Testis (tissue), 3 donors: Measurements from ENCODE around the gene NPAS2. TPM values are rescaled to one million over a fixed set of nuclear protein-coding genes. Genes with fewer than 3 reads are reported as not detected.

Source experiments
- DNase-seq: peaks from one replicate; pipeline ENCODE4 v3.0.0-alpha.2; 2019
- H3K27ac ChIP-seq, 2 donors: fragments of 200-600 bp; sonication (generic); one replicate each; pipeline ENCODE4 v1.5.1; 2019
- H3K27me3 ChIP-seq: fragments of 200-600 bp; sonication (generic); one replicate; pipeline ENCODE4 v1.5.1; 2019
- H3K36me3 ChIP-seq: fragments of 200-600 bp; sonication (generic); one replicate; pipeline ENCODE4 v1.5.1; 2017; ENCODE audit warnings: low read depth; ENCODE audit errors: missing control alignments
- H3K4me1 ChIP-seq: fragments of 200-600 bp; sonication (generic); one replicate; pipeline ENCODE4 v1.5.1; 2019
- H3K4me3 ChIP-seq, 2 donors: fragments of 200-600 bp; sonication (generic); one replicate each; pipeline ENCODE4 v1.5.1; 2017 to 2019
- H3K9me3 ChIP-seq: fragments of 200-600 bp; sonication (generic); one replicate; pipeline ENCODE4 v1.5.1; 2017
- POLR2A ChIP-seq: fragments of 450-650 bp; IDR thresholded peaks from one replicate; pipeline ENCODE4 v1.6.1; 2017; ENCODE audit warnings: antibody characterized with exemption, mild to moderate bottlenecking, moderate library complexity
- WGBS, 2 donors: methylation state at CpG; one replicate each; pipeline ENCODE4 v1.1.5; 2018; 5-methylcytosine and 5-hydroxymethylcytosine counted together
- intact Hi-C: fragments of 100-400 bp; cut with DNase I; formaldehyde crosslinking; loops from one replicate; pipeline ENCODE4 v1.15.1; 2023; ENCODE audit warnings: low total_unique reads
- polyA plus RNA-seq: library from polyadenylated mRNA; stranded (reverse); fragments of 350-450 nt; fragmentation: Illumina TruSeq; extraction: RNeasy Lipid Tissue Mini Kit (QIAGEN cat#74804); gene quantifications from one replicate; pipeline ENCODE4 v1.2.3, GENCODE V29; 2014; ENCODE audit warnings: low read depth, low replicate concordance; ENCODE audit not compliant: insufficient read depth
- total RNA-seq, 2 donors: library from RNA; depleted of rRNA; stranded (reverse); fragments of >200 nt; gene quantifications; one replicate each; pipeline ENCODE4 v1.2.3, GENCODE V29; 2016
- TF ChIP-seq, protein P1 (sequence below), 3 experiments: fragments of 450-650 bp in 2 of 3; fragments of 200-600 bp in 1 of 3; sonication (generic) in 1 of 3; IDR thresholded peaks; one replicate each; pipeline ENCODE4 v1.5.1; 2016 to 2019; ENCODE audit warnings: antibody characterized with exemption in 3 of 3, mild to moderate bottlenecking in 2 of 3, moderate library complexity in 1 of 3

Gene NPAS2
- total and polyA plus RNA-seq, 3 donors from 2014 or later = 20.4 to 64.2 (median 46.7) TPM

DNA sequence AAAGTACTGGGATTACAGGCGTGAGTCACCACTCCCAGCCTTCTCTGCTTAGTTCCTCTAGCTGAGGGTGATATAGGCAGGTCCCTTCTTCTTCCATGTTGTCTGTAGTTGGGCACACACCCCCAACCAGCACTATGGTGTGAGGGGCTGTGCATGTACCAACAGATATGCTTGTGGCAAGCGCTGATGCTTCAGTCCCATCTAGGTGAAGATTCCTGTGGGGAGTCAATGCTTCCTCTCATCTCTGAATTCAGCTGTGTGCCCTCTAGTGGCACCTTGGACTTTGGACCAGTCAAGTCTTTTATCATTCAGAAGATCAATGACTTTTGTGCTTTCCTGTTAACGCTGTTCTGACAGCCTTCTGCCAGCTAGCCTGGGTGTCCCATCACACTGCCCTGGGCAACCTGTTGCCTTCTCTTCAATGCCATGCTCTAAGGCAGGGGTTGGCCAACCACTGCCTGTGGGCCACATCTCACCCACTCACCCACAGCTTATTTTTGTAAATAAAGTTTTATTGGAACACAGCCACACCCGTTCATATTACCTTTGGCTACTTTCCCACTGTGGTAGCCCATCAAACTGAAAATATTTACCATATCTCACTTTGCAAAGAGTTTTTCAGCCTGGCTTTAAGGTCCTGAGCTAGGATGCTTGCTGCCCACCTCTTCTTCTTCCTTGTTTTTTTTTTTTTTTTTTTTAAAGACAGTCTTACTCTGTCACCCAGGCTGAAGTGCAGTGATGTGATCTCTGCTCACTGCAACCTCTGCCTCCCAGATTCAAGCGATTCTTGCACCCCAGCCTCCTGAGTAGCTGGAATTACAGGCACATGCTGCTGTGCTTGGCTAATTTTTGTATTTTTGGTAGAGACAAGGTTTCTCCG is 51.0 kb downstream of the NPAS2 start:
- TF ChIP-seq, protein P1, sequence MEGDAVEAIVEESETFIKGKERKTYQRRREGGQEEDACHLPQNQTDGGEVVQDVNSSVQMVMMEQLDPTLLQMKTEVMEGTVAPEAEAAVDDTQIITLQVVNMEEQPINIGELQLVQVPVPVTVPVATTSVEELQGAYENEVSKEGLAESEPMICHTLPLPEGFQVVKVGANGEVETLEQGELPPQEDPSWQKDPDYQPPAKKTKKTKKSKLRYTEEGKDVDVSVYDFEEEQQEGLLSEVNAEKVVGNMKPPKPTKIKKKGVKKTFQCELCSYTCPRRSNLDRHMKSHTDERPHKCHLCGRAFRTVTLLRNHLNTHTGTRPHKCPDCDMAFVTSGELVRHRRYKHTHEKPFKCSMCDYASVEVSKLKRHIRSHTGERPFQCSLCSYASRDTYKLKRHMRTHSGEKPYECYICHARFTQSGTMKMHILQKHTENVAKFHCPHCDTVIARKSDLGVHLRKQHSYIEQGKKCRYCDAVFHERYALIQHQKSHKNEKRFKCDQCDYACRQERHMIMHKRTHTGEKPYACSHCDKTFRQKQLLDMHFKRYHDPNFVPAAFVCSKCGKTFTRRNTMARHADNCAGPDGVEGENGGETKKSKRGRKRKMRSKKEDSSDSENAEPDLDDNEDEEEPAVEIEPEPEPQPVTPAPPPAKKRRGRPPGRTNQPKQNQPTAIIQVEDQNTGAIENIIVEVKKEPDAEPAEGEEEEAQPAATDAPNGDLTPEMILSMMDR (IDR thresholded peaks at IDR 0.05) = no peak
- no peak for TF ChIP-seq POLR2A
- intact Hi-C loops = no loop called here
- H3K27me3 ChIP-seq = no peaks in the 10 kb centered on the region
- no peaks in the 10 kb centered on the region for H3K9me3 ChIP-seq
- H3K36me3 ChIP-seq = no peaks in the 10 kb centered on the region
- no peak overlapping the region for H3K27ac ChIP-seq
- DNase-seq = no peak
- WGBS, 2 donors = 83 to 89% methylated on average over 6 of the region's 6 CpGs
- H3K4me1 ChIP-seq = no peaks in the 10 kb centered on the region
- H3K4me3 ChIP-seq = no peak overlapping the region

DNA sequence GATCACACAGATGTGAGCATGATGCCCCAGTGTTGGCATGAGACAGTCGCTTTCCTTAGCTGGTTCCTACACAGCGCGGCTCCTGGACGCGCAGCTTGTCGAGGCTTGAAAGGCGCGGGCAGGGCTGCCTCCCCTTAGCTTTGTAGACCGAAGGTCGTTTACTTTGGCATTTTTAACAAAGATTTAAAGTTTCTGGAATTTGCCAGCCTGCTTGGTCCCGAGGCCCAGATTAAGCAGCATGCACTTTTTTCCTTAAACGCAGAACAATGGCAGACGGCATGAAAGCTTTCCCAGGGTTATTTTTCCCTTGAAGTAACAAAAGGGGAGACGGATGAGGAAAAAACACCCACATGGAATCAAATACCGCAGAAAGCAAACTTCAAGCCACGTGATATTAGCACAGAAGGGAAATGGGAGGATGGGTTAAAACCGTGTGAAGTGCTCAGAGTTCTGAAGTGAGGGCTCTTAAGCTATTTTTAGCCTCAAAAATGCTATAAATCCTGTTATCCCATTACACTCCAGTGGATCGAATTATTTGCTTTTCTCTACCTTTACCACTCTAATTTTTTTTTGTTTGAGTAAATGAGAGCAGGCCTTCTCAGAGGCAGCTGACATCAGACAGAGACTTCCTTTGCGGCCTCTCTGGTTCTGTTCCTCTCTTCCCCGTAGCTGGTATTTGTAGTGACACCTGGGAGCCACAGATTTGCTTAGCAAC is 55.7 kb downstream of the NPAS2 start:
- intact Hi-C loops = no loop called here
- no peak overlapping the region for H3K27ac ChIP-seq

DNA sequence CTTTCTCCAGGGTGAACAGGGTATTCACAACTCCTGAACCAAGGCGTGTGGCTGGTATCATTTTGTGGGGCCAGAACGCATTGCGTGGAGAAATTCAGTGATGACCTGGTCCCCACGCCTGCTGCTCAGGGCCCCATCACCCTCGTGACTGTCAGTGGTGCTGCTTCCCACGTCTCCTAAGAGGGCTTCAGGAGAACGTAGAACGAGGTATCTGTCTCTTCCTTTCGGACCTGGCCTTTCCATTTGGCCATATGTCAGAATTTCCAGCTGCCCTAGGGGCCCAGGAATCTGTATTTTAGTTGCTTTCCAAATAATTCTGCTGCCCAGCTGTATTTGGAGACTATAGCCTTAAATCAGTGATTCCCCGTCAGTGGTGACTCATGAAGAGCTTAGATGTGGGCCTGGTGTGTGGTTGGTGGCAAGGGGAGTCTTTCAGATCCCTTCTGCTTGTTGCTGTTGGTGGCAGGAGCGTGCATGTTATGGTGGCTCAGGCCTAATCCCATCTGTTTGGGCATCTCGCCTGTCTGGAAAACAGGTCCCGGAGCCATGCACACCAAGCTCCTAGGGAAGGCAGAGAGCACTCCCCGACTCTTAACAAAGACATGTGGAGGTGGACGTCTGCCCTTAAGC is 56.4 kb downstream of the NPAS2 start:
- DNase-seq = no peak
- Histone ChIP-seq H3K27me3 (no peaks in the 10 kb centered on the region), H3K4me3 (no peak overlapping the region), H3K4me1 (peaks cover 9% of the 10 kb centered on the region), H3K36me3 (no peaks in the 10 kb centered on the region), H3K9me3 (no peaks in the 10 kb centered on the region), H3K27ac (no peak overlapping the region)
- WGBS, 2 donors = 95% methylated on average over 15 of the region's 15 CpGs
- intact Hi-C loops = no loop called here
- TF ChIP-seq, protein P1 (IDR thresholded peaks at IDR 0.05) = no peak
- TF ChIP-seq POLR2A = no peak

More for the DNA sequence above, 55.7 kb downstream of the NPAS2 start:
- no peaks in the 10 kb centered on the region for H3K27me3 ChIP-seq
- H3K4me1 ChIP-seq = peaks cover 9% of the 10 kb centered on the region
- no peak overlapping the region for H3K4me3 ChIP-seq
- no peaks in the 10 kb centered on the region for H3K9me3 ChIP-seq
- no peaks in the 10 kb centered on the region for H3K36me3 ChIP-seq
- WGBS, 2 donors = 60 to 66% methylated on average over 20 of the region's 20 CpGs
- no peak for DNase-seq
- TF ChIP-seq POLR2A = no peak
- TF ChIP-seq, protein P1 (IDR thresholded peaks at IDR 0.05) = no peak

DNA sequence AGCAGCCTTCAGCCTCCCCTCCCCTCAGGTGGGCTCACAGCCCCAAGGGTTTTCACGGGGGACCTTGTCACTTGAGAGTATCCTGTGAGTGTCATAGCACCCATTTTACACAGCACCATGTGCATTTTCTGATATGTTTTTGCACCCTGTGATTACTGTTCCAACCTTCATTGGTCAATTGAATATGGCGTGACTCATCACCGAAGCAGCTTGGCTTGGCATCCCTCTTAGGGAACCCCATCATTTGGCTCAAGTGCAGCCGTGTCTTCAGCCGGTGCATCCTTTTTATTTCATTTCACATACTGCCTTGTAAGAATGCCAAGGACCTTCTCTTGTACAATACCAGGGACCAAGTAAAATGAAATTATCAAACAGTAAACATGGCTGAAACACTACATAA is 57.6 kb downstream of the NPAS2 start:
- Histone ChIP-seq H3K27ac (no peak overlapping the region), H3K4me3 (no peak overlapping the region), H3K36me3 (no peaks in the 10 kb centered on the region), H3K27me3 (no peaks in the 10 kb centered on the region), H3K4me1 (peaks cover 13% of the 10 kb centered on the region), H3K9me3 (no peaks in the 10 kb centered on the region)
- intact Hi-C loops = no loop called here
- WGBS, 2 donors = 68 to 69% methylated on average over 5 of the region's 5 CpGs
- TF ChIP-seq, protein P1 (IDR thresholded peaks at IDR 0.05) = no peak
- TF ChIP-seq POLR2A = no peak
- DNase-seq = no peak
